ENCODE measurements around the gene SORL1. TPM values are rescaled to one million over a fixed set of nuclear protein-coding genes. Genes with fewer than 3 reads are reported as not detected.
A peak's percentile ranks its signal among the peaks of the same experiment; 100 is the strongest.

SORL1 gene
- total RNA-seq, 1 donor from 2014 or later, result 11.1 TPM

DNA sequence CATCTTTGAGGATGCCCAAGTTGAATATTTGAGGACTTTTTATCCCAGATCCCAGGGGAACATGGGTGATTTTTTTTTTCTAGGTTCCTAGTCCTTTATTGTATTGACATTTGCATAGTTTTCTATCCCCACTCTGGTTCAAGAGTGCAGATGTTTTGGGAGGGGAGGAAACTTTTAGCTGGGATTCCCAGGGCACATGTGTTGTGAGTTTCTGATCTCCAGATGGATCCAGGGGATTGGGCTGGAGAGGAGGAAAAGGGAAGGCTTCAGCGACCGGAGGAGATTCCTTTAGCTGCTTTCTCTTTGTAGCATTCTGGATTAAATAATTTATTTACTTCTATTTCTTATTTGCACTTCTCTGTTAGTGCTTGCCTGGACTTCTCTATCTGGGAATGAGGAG is 15.4 kb downstream of the SORL1 start:
- Mint-ChIP-seq H3K4me3 (ENCODE audit: unreplicated experiment) (no peak overlapping the region), H3K27me3 (ENCODE audit: unreplicated experiment) (peaks cover 2% of the 10 kb centered on the region), H3K9me3 (ENCODE audit: unreplicated experiment) (no peaks in the 10 kb centered on the region), H3K4me1 (ENCODE audit: low read depth, unreplicated experiment) (peaks cover 19% of the 10 kb centered on the region), H3K36me3 (ENCODE audit: unreplicated experiment) (no peaks in the 10 kb centered on the region), H3K27ac (ENCODE audit: unreplicated experiment) (peak overlapping the region; percentile 17)
- TF ChIP-seq, protein P1, sequence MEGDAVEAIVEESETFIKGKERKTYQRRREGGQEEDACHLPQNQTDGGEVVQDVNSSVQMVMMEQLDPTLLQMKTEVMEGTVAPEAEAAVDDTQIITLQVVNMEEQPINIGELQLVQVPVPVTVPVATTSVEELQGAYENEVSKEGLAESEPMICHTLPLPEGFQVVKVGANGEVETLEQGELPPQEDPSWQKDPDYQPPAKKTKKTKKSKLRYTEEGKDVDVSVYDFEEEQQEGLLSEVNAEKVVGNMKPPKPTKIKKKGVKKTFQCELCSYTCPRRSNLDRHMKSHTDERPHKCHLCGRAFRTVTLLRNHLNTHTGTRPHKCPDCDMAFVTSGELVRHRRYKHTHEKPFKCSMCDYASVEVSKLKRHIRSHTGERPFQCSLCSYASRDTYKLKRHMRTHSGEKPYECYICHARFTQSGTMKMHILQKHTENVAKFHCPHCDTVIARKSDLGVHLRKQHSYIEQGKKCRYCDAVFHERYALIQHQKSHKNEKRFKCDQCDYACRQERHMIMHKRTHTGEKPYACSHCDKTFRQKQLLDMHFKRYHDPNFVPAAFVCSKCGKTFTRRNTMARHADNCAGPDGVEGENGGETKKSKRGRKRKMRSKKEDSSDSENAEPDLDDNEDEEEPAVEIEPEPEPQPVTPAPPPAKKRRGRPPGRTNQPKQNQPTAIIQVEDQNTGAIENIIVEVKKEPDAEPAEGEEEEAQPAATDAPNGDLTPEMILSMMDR (IDR thresholded peaks at IDR 0.05; ENCODE audit: partially characterized antibody, unreplicated experiment), result no peak
- DNase-seq, result no peak

DNA sequence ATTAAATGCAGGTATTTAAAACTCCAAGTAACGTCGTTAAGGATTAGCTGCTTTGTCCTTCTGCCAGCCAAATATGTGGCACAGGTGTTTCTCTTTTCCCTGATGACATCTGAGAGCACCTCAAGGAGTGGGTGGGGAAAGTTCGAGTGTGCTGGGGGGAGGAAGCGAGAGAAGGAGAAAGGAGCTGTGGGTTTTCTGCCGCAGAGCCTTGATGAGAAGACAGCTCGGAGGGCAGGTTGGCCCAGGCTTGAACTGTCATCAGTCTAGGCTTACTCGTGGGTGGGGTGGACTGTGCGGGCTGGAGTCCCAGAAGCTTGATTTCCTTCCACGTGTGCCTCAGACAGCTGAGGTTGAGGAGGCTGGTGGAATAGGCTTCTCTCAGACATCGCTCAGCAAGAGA is 15.9 kb downstream of the SORL1 start:
- H3K4me3 Mint-ChIP-seq (ENCODE audit: unreplicated experiment), result no peak overlapping the region

DNA sequence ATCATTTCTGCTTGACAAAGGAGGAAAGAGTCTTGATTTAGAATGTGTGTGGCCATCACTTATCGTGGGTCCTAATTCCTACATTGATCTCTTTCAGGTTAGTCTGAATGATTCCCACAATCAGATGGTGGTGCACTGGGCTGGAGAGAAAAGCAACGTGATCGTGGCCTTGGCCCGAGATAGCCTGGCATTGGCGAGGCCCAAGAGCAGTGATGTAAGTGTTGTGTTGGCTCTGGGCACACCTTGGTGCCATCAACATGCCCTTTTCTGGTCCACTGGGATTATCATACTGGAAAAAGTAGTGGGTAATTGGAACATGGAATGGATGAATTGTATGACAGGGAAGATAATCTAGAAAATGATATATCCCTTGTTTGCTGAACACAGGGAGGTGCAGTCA is 17.8 kb downstream of the SORL1 start:
- TF ChIP-seq, protein P1 (IDR thresholded peaks at IDR 0.05; ENCODE audit: partially characterized antibody, unreplicated experiment), result no peak
- Mint-ChIP-seq H3K4me3 (ENCODE audit: unreplicated experiment) (no peak overlapping the region), H3K4me1 (ENCODE audit: low read depth, unreplicated experiment) (peaks cover 18% of the 10 kb centered on the region), H3K9me3 (ENCODE audit: unreplicated experiment) (no peaks in the 10 kb centered on the region), H3K36me3 (ENCODE audit: unreplicated experiment) (no peaks in the 10 kb centered on the region), H3K27me3 (ENCODE audit: unreplicated experiment) (peaks cover 2% of the 10 kb centered on the region), H3K27ac (ENCODE audit: unreplicated experiment) (no peak overlapping the region)
- no peak for DNase-seq

More for the DNA sequence above, 15.9 kb downstream of the SORL1 start:
- no peaks in the 10 kb centered on the region for H3K36me3 Mint-ChIP-seq (ENCODE audit: unreplicated experiment)
- no peak for DNase-seq
- TF ChIP-seq, protein P1 (IDR thresholded peaks at IDR 0.05; ENCODE audit: partially characterized antibody, unreplicated experiment), result no peak
- no peak overlapping the region for H3K27ac Mint-ChIP-seq (ENCODE audit: unreplicated experiment)
- H3K4me1 Mint-ChIP-seq (ENCODE audit: low read depth, unreplicated experiment), result peaks cover 19% of the 10 kb centered on the region
- H3K27me3 Mint-ChIP-seq (ENCODE audit: unreplicated experiment), result peaks cover 2% of the 10 kb centered on the region
- no peaks in the 10 kb centered on the region for H3K9me3 Mint-ChIP-seq (ENCODE audit: unreplicated experiment)

GRCh38 chr11:121471167-121471566 is 19.1 kb downstream of the SORL1 start:
- TF ChIP-seq, protein P1 (IDR thresholded peaks at IDR 0.05; ENCODE audit: partially characterized antibody, unreplicated experiment), result no peak
- H3K4me1 Mint-ChIP-seq (ENCODE audit: low read depth, unreplicated experiment), result peaks cover 10% of the 10 kb centered on the region

DNA sequence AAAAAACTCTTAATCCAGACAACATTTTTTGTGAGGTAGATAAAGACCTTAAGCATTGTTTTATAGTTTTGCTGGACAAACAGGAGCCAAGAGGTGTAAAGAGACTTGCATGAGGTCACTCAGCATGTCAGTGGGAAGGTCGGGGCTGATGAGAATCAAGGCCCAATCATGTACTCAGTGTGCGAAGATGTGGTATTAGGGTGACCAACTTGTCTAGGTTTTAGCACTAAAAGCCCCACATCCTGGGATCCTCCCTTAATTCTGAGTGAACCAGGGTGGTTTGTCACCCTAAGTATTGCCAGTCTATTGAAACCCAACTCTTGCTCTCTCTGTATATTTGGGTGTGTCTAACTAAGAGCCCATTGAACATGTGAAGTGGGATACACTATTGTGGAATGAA is 20.2 kb downstream of the SORL1 start:
- Mint-ChIP-seq H3K4me3 (ENCODE audit: unreplicated experiment) (no peak overlapping the region), H3K9me3 (ENCODE audit: unreplicated experiment) (no peaks in the 10 kb centered on the region), H3K4me1 (ENCODE audit: low read depth, unreplicated experiment) (peaks cover 3% of the 10 kb centered on the region), H3K27me3 (ENCODE audit: unreplicated experiment) (no peaks in the 10 kb centered on the region), H3K36me3 (ENCODE audit: unreplicated experiment) (no peaks in the 10 kb centered on the region), H3K27ac (ENCODE audit: unreplicated experiment) (no peak overlapping the region)
- TF ChIP-seq, protein P1 (IDR thresholded peaks at IDR 0.05; ENCODE audit: partially characterized antibody, unreplicated experiment), result no peak
- no peak for DNase-seq

More at GRCh38 chr11:121471167-121471566, 19.1 kb downstream of the SORL1 start:
- Mint-ChIP-seq H3K27ac (ENCODE audit: unreplicated experiment) (no peak overlapping the region), H3K4me3 (ENCODE audit: unreplicated experiment) (no peak overlapping the region), H3K36me3 (ENCODE audit: unreplicated experiment) (no peaks in the 10 kb centered on the region), H3K9me3 (ENCODE audit: unreplicated experiment) (no peaks in the 10 kb centered on the region), H3K27me3 (ENCODE audit: unreplicated experiment) (no peaks in the 10 kb centered on the region)
- no peak for DNase-seq

All from glutamatergic neuron (in vitro differentiated cells).